D721Med (cell line): ENCODE measurements around the gene COPA.
A peak's percentile ranks its signal among the peaks of the same experiment; 100 is the strongest.

Experiments used
- DNase-seq: peaks from one replicate; pipeline ENCODE4 v3.0.0; 2011; ENCODE audit warnings: low spot score; ENCODE audit not compliant: insufficient read length
- FAIRE-seq: peaks from 2 replicates; lab custom pipeline; 2011; peaks lifted over from hg19 to GRCh38; lab: Jason Lieb, UNC
- TF ChIP-seq, protein P1 (sequence below): IDR thresholded peaks from 2 replicates; pipeline ENCODE4 v1.5.1; 2012; ENCODE audit warnings: mild to moderate bottlenecking, control low read depth; ENCODE audit not compliant: insufficient read depth; ENCODE audit errors: missing control alignments

Gene COPA

GRCh38 chr1:160361814-160362167, 18.7 kb upstream of the COPA start:
- FAIRE-seq (no peak), DNase-seq (no peak)
- TF ChIP-seq, protein P1, sequence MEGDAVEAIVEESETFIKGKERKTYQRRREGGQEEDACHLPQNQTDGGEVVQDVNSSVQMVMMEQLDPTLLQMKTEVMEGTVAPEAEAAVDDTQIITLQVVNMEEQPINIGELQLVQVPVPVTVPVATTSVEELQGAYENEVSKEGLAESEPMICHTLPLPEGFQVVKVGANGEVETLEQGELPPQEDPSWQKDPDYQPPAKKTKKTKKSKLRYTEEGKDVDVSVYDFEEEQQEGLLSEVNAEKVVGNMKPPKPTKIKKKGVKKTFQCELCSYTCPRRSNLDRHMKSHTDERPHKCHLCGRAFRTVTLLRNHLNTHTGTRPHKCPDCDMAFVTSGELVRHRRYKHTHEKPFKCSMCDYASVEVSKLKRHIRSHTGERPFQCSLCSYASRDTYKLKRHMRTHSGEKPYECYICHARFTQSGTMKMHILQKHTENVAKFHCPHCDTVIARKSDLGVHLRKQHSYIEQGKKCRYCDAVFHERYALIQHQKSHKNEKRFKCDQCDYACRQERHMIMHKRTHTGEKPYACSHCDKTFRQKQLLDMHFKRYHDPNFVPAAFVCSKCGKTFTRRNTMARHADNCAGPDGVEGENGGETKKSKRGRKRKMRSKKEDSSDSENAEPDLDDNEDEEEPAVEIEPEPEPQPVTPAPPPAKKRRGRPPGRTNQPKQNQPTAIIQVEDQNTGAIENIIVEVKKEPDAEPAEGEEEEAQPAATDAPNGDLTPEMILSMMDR: no peak

GRCh38 chr1:160361199-160361598, 18.1 kb upstream of the COPA start:
- FAIRE-seq: no peak
- TF ChIP-seq, protein P1: no peak

DNA sequence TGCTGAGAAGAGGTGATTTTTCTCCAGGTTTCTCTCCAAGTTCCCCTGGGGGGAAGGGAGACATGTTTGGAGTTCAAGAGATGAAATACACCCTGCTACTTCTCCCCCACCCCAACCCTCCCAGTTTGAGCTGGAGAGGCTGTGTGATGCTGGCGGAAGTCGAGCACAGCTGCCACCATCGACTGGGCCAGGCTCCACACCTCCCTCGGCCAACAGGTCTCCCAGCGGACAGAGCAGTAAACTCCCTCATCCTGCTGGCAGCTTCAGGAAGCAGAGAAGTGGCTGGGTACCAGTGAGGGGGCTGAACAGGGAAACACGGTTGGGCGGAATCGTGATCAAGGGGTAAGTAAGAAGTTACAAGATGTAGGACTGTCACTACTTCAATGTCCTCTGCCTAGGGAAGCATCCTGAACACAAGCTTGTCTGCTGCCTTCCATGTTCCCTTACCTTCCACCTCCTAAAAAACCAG, 17.2 kb upstream of the COPA start:
- TF ChIP-seq, protein P1: no peak
- FAIRE-seq: no peak
- DNase-seq: no peak

More at GRCh38 chr1:160361199-160361598, 18.1 kb upstream of the COPA start:
- no peak for DNase-seq

- no peak for FAIRE-seq
Observed at GRCh38 chr1:160359559-160360226, 16.6 kb upstream of the COPA start.

GRCh38 chr1:160358073-160358472, 15.0 kb upstream of the COPA start:
- TF ChIP-seq, protein P1: no peak
- DNase-seq (no peak), FAIRE-seq (no peak)

More at GRCh38 chr1:160359559-160360226, 16.6 kb upstream of the COPA start:
- DNase-seq: no peak
- TF ChIP-seq, protein P1: peak; percentile 19

DNA sequence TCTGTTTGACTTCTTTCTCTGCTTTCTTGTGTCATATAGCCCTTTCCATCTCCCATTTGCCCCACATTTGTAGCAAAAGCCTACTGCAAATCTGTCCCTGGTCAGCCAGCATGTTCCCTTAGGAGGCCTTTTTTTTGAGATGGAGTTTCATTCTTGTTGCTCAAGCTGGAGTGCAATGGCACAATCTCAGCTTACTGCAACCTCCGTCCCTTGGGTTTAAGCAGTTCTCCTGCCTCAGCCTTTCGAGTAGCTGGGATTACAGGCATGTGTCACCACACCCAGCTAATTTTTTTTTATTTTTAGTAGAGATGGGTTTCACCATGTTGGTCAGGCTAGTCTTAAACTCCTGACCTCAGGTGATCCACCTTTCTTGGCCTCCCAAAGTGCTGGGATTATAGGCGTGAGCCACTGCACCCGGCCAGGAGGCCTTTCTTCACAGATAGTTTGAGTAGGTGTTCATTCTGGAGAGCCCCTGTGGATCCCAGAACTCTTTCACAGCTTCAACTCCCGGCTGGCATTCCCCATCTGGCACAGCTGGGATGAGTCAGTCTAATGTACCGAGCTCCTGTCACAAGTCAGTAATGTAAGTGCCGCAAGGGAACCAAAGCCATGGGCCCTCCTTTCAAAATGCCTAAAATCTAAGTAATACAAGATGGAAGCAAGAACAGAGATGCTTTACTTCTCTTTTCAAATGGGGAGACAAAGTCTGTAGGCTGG, 14.4 kb upstream of the COPA start:
- FAIRE-seq: no peak

More for the DNA sequence above, 14.4 kb upstream of the COPA start:
- TF ChIP-seq, protein P1: no peak
- DNase-seq: no peak
